GM18511 (cell line): ENCODE measurements around the gene CABLES2.

ENCODE experiments used
- ATAC-seq: cut with Tn5 transposase; IDR thresholded peaks from one replicate; pipeline ENCODE4 v1.9.1; 2021; ENCODE audit warnings: mild to moderate bottlenecking, moderate library complexity; ENCODE audit not compliant: unreplicated experiment

The CABLES2 gene

GRCh38 chr20:62350629-62351422 is 56.3 kb downstream of the CABLES2 start:
- ATAC-seq = no peak

- no peak for ATAC-seq
Measured at GRCh38 chr20:62350098-62350628, 56.9 kb downstream of the CABLES2 start.

DNA sequence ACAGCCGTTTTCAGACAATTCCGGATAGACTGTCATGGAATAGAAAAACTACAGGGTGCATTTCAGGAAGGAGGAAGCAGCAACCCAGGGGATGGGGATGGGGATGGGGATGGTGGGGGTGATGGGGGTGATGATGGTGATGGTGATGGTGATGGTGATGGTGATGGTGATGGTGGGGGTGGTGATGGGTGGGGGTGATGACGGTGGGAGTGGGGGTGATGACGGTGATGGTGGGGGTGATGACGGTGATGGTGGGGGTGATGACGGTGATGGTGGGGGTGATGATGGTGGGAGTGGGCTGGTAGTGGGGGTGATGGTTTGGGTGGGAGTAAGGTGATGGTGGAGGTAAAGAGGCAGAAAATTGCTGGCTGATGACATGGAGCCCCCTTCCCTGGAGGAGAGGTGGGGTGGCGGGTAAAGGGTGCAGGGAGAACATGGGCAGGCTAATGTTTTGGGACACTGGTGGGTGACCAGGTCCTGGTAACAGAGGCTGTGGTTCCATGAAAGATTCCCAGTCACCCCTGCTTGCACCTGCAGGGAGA is 57.5 kb downstream of the CABLES2 start:
- no peak for ATAC-seq

DNA sequence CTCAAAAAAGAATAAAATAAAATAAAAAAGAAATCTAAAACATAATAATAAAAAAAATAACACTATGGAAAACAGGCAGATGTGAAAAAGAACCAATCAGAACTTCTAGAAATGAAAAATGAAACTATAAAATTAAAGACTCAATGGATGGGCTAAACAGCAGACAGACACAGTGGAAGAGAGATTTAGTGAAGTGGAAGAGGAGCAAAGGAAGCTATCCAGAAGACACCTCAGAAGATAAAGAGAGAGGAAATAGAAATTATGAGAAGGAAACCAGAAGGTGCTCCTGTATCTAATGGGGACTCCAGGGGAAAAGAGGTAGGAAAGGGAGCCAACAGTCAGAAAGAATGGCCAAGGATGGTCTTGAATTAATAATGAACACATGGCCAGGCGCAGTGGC is 58.5 kb downstream of the CABLES2 start:
- no peak for ATAC-seq

DNA sequence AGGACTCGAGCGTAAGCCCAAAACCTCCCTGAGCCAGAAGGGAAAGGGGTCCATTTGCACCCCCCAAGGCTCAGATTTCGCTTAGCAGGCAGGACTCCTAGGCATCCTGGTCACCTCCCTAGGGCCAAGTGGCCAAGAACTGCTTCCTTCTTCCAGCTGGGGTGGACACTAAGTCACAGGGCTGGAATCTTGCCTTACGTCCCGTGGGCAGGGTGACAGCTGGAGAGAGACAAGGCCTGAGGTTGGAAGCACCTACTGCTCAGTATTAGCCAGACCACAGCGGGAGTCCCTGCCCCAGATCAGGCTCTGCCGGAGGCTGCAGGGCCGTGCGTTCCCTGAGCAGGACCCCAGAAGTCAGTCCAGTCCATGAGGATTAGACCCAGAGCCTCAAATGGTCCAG is 59.6 kb downstream of the CABLES2 start:
- no peak for ATAC-seq

DNA sequence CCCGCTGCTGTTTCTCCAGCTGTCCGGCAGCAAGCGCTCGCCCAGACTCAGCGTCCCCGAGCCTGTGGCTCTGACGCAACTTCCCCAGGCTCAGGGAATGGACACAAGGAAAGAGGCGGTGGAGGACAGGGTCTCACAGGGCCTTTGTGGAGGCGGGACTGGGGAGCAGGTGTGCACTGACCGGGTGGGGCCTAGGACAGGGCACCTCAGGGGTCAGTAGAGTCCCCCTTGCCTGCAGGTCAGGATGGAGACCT is 60.0 kb downstream of the CABLES2 start:
- ATAC-seq = no peak

- ATAC-seq = no peak
Measured at GRCh38 chr20:62346398-62347150, 60.5 kb downstream of the CABLES2 start.

- no peak for ATAC-seq
Measured at GRCh38 chr20:62345681-62346370, 61.3 kb downstream of the CABLES2 start.

GRCh38 chr20:62344782-62345181 is 62.3 kb downstream of the CABLES2 start:
- no peak for ATAC-seq

- ATAC-seq = no peak
Measured at GRCh38 chr20:62344092-62344491, 63.0 kb downstream of the CABLES2 start.

DNA sequence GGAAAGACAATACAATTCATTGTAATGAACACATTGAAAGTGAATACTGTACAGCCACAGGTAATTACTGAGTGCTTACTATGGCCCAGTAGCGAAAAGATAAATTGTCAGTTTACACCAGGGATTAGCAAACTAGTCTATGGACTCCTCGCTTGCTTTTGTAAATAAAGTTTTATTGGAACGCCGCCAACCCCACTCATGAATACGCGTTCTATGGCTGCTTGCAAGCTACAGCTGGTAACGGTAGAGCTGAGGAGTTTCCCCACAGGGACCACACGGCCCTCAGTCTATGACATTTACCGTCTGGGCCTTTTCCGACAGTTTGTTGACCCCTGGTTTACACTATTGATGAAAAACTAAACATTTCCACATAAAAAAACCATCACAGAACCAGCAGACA is 64.2 kb downstream of the CABLES2 start:
- no peak for ATAC-seq

DNA sequence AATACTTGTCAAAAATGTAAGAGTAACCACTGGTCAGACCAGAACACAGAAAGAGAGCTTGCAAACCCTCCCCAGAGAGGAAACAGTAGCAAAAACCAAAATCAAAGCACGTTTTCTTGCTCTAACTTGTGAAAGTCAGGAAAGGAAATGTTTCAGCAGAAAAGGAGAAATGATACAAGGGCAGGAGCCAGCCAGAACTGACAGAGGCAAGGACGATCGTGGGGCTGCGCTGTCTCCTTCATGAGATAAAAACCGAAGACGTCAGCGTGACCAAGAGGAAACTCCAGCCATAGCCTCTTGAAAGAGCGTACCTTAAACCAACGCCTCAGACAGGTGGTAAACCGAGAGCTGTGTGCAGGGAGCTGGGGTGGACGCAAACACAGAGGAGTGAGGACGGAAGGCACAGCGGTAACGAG is 67.4 kb downstream of the CABLES2 start:
- peak; percentile 77 for ATAC-seq
